ENCODE measurements around the gene SMIM1. TPM values are rescaled to one million over a fixed set of nuclear protein-coding genes. Genes with fewer than 3 reads are reported as not detected.

SMIM1 gene
- total and polyA plus RNA-seq, 2 experiments from 2014 or later, result not detected

DNA sequence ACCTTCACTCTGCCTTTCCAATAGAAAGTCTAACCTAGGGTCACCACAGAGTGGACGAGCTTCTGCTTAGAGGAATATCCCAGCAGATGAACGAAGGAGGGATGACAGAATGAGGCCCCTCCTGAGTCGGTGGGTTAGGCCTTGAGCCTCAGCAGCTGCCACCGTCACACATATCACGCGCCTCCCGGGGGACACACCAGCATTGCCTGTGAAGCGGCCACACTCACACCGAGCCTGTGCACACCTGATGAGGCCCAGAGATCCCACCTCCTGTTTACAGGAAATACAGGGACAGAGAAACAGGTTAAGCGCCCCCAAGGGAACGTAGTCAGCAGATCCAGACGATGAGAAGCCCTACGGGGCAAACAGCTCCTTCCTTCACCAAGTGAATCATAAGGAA lies 48.9 kb downstream of the SMIM1 start:
- H3K9me3 ChIP-seq (ENCODE audit: low read depth), result no peaks in the 10 kb centered on the region
- H2AFZ ChIP-seq, result no peak overlapping the region
- H3K9me2 ChIP-seq (ENCODE audit: insufficient read depth), result no peaks in the 10 kb centered on the region
- TF ChIP-seq EZH2phosphoT487 (IDR thresholded peaks at IDR 0.05; ENCODE audit: insufficient read depth, low read depth) (no peak), EZH2 (IDR thresholded peaks at IDR 0.05; ENCODE audit: insufficient read depth, poor library complexity, severe bottlenecking) (no peak)
- 93 to 95% methylated on average over 13 of the region's 13 CpGs for WGBS, 2 experiments (ENCODE audit: low coverage in 1 of 2, low lambda C conversion rate in 2 of 2, missing lambda C conversion rate in 2 of 2)
- H3K27ac ChIP-seq, result no peak overlapping the region
- in situ Hi-C loops (cut with MboI), result no loop called here
- no peaks in the 10 kb centered on the region for H4K20me1 ChIP-seq (ENCODE audit: insufficient read depth)
- no peaks in the 10 kb centered on the region for H3K27me3 ChIP-seq (replicated peaks; ENCODE audit: insufficient read depth)
- H3K79me2 ChIP-seq (ENCODE audit: insufficient read depth), result no peaks in the 10 kb centered on the region
- DNase-seq, result no peak
- H3K4me1 ChIP-seq (ENCODE audit: insufficient read depth), result no peaks in the 10 kb centered on the region
- H3K9ac ChIP-seq, result no peak overlapping the region
- H3K36me3 ChIP-seq (ENCODE audit: low read depth), result peaks cover 9% of the 10 kb centered on the region; the same call in 1 of the 2 replicates
- H3K4me3 ChIP-seq, result no peak overlapping the region
- H3K4me2 ChIP-seq (ENCODE audit: unreplicated experiment), result no peak overlapping the region
- no peaks in the 10 kb centered on the region for H3F3A ChIP-seq (ENCODE audit: insufficient read depth)

DNA sequence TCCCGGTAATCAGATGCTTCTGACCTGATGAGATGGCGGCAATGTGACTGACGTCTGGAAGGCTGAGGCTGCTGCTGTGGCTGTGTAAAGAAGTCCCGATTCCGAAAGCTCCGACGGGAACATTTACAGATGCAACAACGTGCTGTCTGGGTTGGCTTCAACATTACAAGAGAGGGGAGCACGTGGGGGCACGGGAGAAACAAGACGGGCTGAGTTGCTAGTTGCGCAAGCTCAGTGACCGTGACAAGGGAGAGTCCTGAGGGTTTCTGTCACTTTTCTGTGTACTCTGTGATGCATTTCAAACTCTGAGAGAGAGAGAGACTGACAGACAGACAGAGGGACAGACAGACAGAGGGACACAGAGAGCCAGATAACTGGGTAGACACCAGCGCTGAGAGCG lies 49.4 kb downstream of the SMIM1 start:
- Histone ChIP-seq H3K9me2 (ENCODE audit: insufficient read depth) (no peaks in the 10 kb centered on the region), H3K9ac (no peak overlapping the region), H3K4me2 (ENCODE audit: unreplicated experiment) (no peak overlapping the region), H3K79me2 (ENCODE audit: insufficient read depth) (no peaks in the 10 kb centered on the region), H3K36me3 (ENCODE audit: low read depth) (peaks cover 9% of the 10 kb centered on the region; the same call in 1 of the 2 replicates), H3K4me1 (ENCODE audit: insufficient read depth) (no peaks in the 10 kb centered on the region), H2AFZ (no peak overlapping the region), H3K9me3 (ENCODE audit: low read depth) (no peaks in the 10 kb centered on the region), H3K27ac (no peak overlapping the region), H3K27me3 (replicated peaks; ENCODE audit: insufficient read depth) (no peaks in the 10 kb centered on the region), H4K20me1 (ENCODE audit: insufficient read depth) (no peaks in the 10 kb centered on the region), H3F3A (ENCODE audit: insufficient read depth) (no peaks in the 10 kb centered on the region), H3K4me3 (no peak overlapping the region)
- in situ Hi-C loops (cut with MboI), result no loop called here
- TF ChIP-seq EZH2 (IDR thresholded peaks at IDR 0.05; ENCODE audit: insufficient read depth, poor library complexity, severe bottlenecking) (no peak), EZH2phosphoT487 (IDR thresholded peaks at IDR 0.05; ENCODE audit: insufficient read depth, low read depth) (no peak)
- DNase-seq, result no peak
- 87 to 89% methylated on average over 15 of the region's 15 CpGs for WGBS, 2 experiments (ENCODE audit: low coverage in 1 of 2, low lambda C conversion rate in 2 of 2, missing lambda C conversion rate in 2 of 2)

DNA sequence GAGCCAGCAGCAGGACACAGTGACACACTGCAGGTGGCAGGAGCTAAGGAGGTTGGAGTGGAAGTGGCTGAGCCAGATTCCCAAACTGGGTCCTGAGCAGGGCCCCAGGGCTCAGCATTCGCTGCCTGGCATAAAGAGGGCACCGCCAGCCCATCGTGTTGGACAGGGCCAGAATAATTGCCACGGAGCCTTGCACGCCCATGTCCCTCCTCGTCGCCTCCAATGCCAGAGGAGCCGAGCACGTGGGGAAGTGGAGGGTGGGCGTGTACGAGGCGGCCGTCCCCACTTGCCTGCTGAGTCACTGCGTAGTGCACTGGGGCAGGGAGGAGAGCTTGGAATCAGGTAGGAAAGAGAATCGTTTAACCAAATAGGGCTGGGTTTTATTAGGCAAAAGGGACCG lies 49.9 kb downstream of the SMIM1 start:
- Histone ChIP-seq H3K36me3 (ENCODE audit: low read depth) (peaks cover 9% of the 10 kb centered on the region; the same call in 1 of the 2 replicates), H3K9ac (no peak overlapping the region), H3F3A (ENCODE audit: insufficient read depth) (no peaks in the 10 kb centered on the region), H3K9me2 (ENCODE audit: insufficient read depth) (no peaks in the 10 kb centered on the region), H3K4me1 (ENCODE audit: insufficient read depth) (no peaks in the 10 kb centered on the region), H3K9me3 (ENCODE audit: low read depth) (no peaks in the 10 kb centered on the region), H2AFZ (no peak overlapping the region), H3K4me2 (ENCODE audit: unreplicated experiment) (no peak overlapping the region), H3K79me2 (ENCODE audit: insufficient read depth) (no peaks in the 10 kb centered on the region), H3K4me3 (no peak overlapping the region), H3K27ac (no peak overlapping the region), H3K27me3 (replicated peaks; ENCODE audit: insufficient read depth) (no peaks in the 10 kb centered on the region), H4K20me1 (ENCODE audit: insufficient read depth) (no peaks in the 10 kb centered on the region)
- in situ Hi-C loops (cut with MboI), result no loop called here
- DNase-seq, result no peak
- WGBS, 2 experiments (ENCODE audit: low coverage in 1 of 2, low lambda C conversion rate in 2 of 2, missing lambda C conversion rate in 2 of 2), result 95% methylated on average over 16 of the region's 16 CpGs
- TF ChIP-seq EZH2 (IDR thresholded peaks at IDR 0.05; ENCODE audit: insufficient read depth, poor library complexity, severe bottlenecking) (no peak), EZH2phosphoT487 (IDR thresholded peaks at IDR 0.05; ENCODE audit: insufficient read depth, low read depth) (no peak)

- 97 to 98% methylated on average over 5 to 8 of the region's 8 CpGs for WGBS, 2 experiments (ENCODE audit: low coverage in 1 of 2, low lambda C conversion rate in 2 of 2, missing lambda C conversion rate in 2 of 2)
- Histone ChIP-seq H3K9me2 (ENCODE audit: insufficient read depth) (no peaks in the 10 kb centered on the region), H3K27me3 (replicated peaks; ENCODE audit: insufficient read depth) (no peaks in the 10 kb centered on the region), H2AFZ (no peak overlapping the region), H3K27ac (no peak overlapping the region), H3K4me2 (ENCODE audit: unreplicated experiment) (no peak overlapping the region), H3K36me3 (ENCODE audit: low read depth) (peaks cover 19% of the 10 kb centered on the region; the same call in 1 of the 2 replicates), H3K4me3 (no peak overlapping the region), H3K9ac (no peak overlapping the region), H3K79me2 (ENCODE audit: insufficient read depth) (no peaks in the 10 kb centered on the region), H3K9me3 (ENCODE audit: low read depth) (no peaks in the 10 kb centered on the region), H4K20me1 (ENCODE audit: insufficient read depth) (no peaks in the 10 kb centered on the region), H3F3A (ENCODE audit: insufficient read depth) (no peaks in the 10 kb centered on the region), H3K4me1 (ENCODE audit: insufficient read depth) (no peaks in the 10 kb centered on the region)
- no peak for TF ChIP-seq EZH2 (IDR thresholded peaks at IDR 0.05; ENCODE audit: insufficient read depth, poor library complexity, severe bottlenecking)
- no peak for TF ChIP-seq EZH2phosphoT487 (IDR thresholded peaks at IDR 0.05; ENCODE audit: insufficient read depth, low read depth)
- no peak for DNase-seq
- in situ Hi-C loops (cut with MboI), result no loop called here
These were observed 52.1 kb downstream of the SMIM1 start for GRCh38 chr1:3824650-3825049.

DNA sequence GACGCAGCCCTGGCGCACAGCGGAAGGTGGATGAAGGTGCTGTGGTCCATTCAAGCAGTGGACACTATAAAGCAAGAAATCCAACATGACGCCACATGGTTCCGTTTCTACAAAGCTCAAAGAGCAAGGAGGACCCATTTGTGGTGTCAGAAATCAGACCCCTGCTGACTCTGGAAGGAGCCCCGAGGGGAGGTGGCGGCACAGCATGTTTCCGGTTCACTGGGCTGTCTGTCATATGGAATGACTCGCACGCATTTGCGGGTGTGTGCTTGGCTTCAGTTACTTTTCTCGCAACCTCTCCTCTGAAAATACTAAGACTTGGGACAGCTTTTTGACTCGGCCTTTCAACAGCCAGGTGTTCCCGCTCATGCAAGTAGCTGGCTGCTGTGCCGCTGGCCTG lies 52.8 kb downstream of the SMIM1 start:
- Histone ChIP-seq H3K9ac (no peak overlapping the region), H3K4me2 (ENCODE audit: unreplicated experiment) (no peak overlapping the region), H3K9me3 (ENCODE audit: low read depth) (no peaks in the 10 kb centered on the region), H4K20me1 (ENCODE audit: insufficient read depth) (no peaks in the 10 kb centered on the region), H3K79me2 (ENCODE audit: insufficient read depth) (no peaks in the 10 kb centered on the region), H3K27ac (no peak overlapping the region), H3K36me3 (ENCODE audit: low read depth) (peaks cover 26% of the 10 kb centered on the region; the same call in 1 of the 2 replicates), H3K9me2 (ENCODE audit: insufficient read depth) (no peaks in the 10 kb centered on the region), H3K4me1 (ENCODE audit: insufficient read depth) (no peaks in the 10 kb centered on the region), H3F3A (ENCODE audit: insufficient read depth) (no peaks in the 10 kb centered on the region), H2AFZ (no peak overlapping the region), H3K27me3 (replicated peaks; ENCODE audit: insufficient read depth) (no peaks in the 10 kb centered on the region), H3K4me3 (no peak overlapping the region)
- no peak for DNase-seq
- TF ChIP-seq EZH2 (IDR thresholded peaks at IDR 0.05; ENCODE audit: insufficient read depth, poor library complexity, severe bottlenecking) (no peak), EZH2phosphoT487 (IDR thresholded peaks at IDR 0.05; ENCODE audit: insufficient read depth, low read depth) (no peak)
- in situ Hi-C loops (cut with MboI), result no loop called here
- WGBS, 2 experiments (ENCODE audit: low coverage in 1 of 2, low lambda C conversion rate in 2 of 2, missing lambda C conversion rate in 2 of 2), result 73 to 77% methylated on average over 15 of the region's 15 CpGs

Small RNA genes lying within 50 kb of the gene (small RNA-seq; reads per million reads assigned to genes)
- gene RF02197 (ENCODE audit: low read depth, low replicate concordance) (not detected), gene RN7SL574P (ENCODE audit: low read depth, low replicate concordance) (not detected)

Other genes starting within 250 kb of the SMIM1 start
- gene MEGF6, start 161.2 kb upstream of the SMIM1 start, total RNA-seq (2014; rRNA removed; shearing (Covaris generic)), result 108 and 129 TPM in 2 replicates
- 37.9 and 39.3 TPM in 2 replicates for gene MEGF6, start 161.2 kb upstream of the SMIM1 start, polyA plus RNA-seq (2016; fragmentation: Nextera tagmentation; extraction: Ambion mirVana)
- 27.6 and 30.9 TPM in 2 replicates for gene TPRG1L, start 147.7 kb upstream of the SMIM1 start, total RNA-seq (2014; rRNA removed; shearing (Covaris generic))
- gene TPRG1L, start 147.7 kb upstream of the SMIM1 start, polyA plus RNA-seq (2016; fragmentation: Nextera tagmentation; extraction: Ambion mirVana), result 30.7 and 30.9 TPM in 2 replicates
- gene WRAP73, start 122.6 kb upstream of the SMIM1 start, total RNA-seq (2014; rRNA removed; shearing (Covaris generic)), result 15.7 and 16.9 TPM in 2 replicates
- gene WRAP73, start 122.6 kb upstream of the SMIM1 start, polyA plus RNA-seq (2016; fragmentation: Nextera tagmentation; extraction: Ambion mirVana), result 16.3 and 20.2 TPM in 2 replicates
- gene TP73, start 120.2 kb upstream of the SMIM1 start, total RNA-seq (2014; rRNA removed; shearing (Covaris generic)), result not detected in 2 replicates
- 0.08 TPM in 1 of 2 replicates, not detected in the other for gene TP73, start 120.2 kb upstream of the SMIM1 start, polyA plus RNA-seq (2016; fragmentation: Nextera tagmentation; extraction: Ambion mirVana)
- not detected in 2 replicates for gene CCDC27, start 20.3 kb upstream of the SMIM1 start, total RNA-seq (2014; rRNA removed; shearing (Covaris generic))
- not detected in 2 replicates for gene CCDC27, start 20.3 kb upstream of the SMIM1 start, polyA plus RNA-seq (2016; fragmentation: Nextera tagmentation; extraction: Ambion mirVana)
- 32.2 and 41.9 TPM in 2 replicates for gene LRRC47, start 23.7 kb downstream of the SMIM1 start, total RNA-seq (2014; rRNA removed; shearing (Covaris generic))
- gene LRRC47, start 23.7 kb downstream of the SMIM1 start, polyA plus RNA-seq (2016; fragmentation: Nextera tagmentation; extraction: Ambion mirVana), result 15.1 and 17.8 TPM in 2 replicates
- 12.3 and 14.8 TPM in 2 replicates for gene CEP104, start 84.5 kb downstream of the SMIM1 start, total RNA-seq (2014; rRNA removed; shearing (Covaris generic))
- 24.7 and 29.8 TPM in 2 replicates for gene CEP104, start 84.5 kb downstream of the SMIM1 start, polyA plus RNA-seq (2016; fragmentation: Nextera tagmentation; extraction: Ambion mirVana)
- 6.4 and 18.3 TPM in 2 replicates for gene DFFB, start 84.7 kb downstream of the SMIM1 start, total RNA-seq (2014; rRNA removed; shearing (Covaris generic))
- gene DFFB, start 84.7 kb downstream of the SMIM1 start, polyA plus RNA-seq (2016; fragmentation: Nextera tagmentation; extraction: Ambion mirVana), result 2.4 and 3.2 TPM in 2 replicates
- 18.5 and 33.2 TPM in 2 replicates for gene C1orf174, start 127.5 kb downstream of the SMIM1 start, total RNA-seq (2014; rRNA removed; shearing (Covaris generic))
- 35.9 and 36.9 TPM in 2 replicates for gene C1orf174, start 127.5 kb downstream of the SMIM1 start, polyA plus RNA-seq (2016; fragmentation: Nextera tagmentation; extraction: Ambion mirVana)